ENCODE measurements around the gene RNF144A.

GRCh38 chr2:7083580-7084509 lies 166.6 kb downstream of the RNF144A start:
- TF ChIP-seq POLR2AphosphoS5 (IDR thresholded peaks at IDR 0.05; ENCODE audit: insufficient read depth, low read depth, low read length) (no peak), POLR2A (IDR thresholded peaks at IDR 0.05; ENCODE audit: low read depth, low read length) (no peak), CTCF (IDR thresholded peaks at IDR 0.05; ENCODE audit: extremely low read depth in 1 of 2, insufficient read depth in 1 of 2, low read depth in 1 of 2, low read length in 2 of 2) (peak; percentile 57 to 71), EZH2 (IDR thresholded peaks at IDR 0.05; ENCODE audit: borderline replicate concordance, low read depth, low read length, severe bottlenecking) (no peak)

All from endothelial cell of umbilical vein (primary cell).